HEK293T (cell line): ENCODE results near the gene KIF16B.
"Not testable (repeated sequence)": the region's sequence is repeated elsewhere in the genome, so short reads cannot be mapped to it uniquely, and the experiment has no call there.

Experiments used
- CTCF ChIA-PET: fragments of 350-600 bp; formaldehyde crosslinking; extraction: SDS; loops from one replicate; lab custom pipeline; 2021; ENCODE audit warnings: antibody characterized with exemption, inconsistent platforms; lab: Yijun Ruan, JAX
- POLR2A ChIA-PET: fragments of 350-600 bp; formaldehyde crosslinking; extraction: SDS; loops from one replicate; lab custom pipeline; 2020; ENCODE audit warnings: antibody characterized with exemption, inconsistent platforms; lab: Yijun Ruan, JAX
- DNase-seq: peaks from one replicate; pipeline ENCODE4 v3.0.0; 2012; ENCODE audit warnings: mixed read lengths; ENCODE audit errors: extremely low spot score
- ARNT ChIP-seq: fragments of 450-650 bp; IDR thresholded peaks from 2 replicates; pipeline ENCODE4 v1.6.1; 2017; ENCODE audit warnings: mild to moderate bottlenecking
- BHLHE40 ChIP-seq: fragments of 450-650 bp; IDR thresholded peaks from 2 replicates; pipeline ENCODE4 v1.6.1; 2016; ENCODE audit warnings: mild to moderate bottlenecking, moderate library complexity, borderline replicate concordance
- CTBP1 ChIP-seq: fragments of 450-650 bp; IDR thresholded peaks from 2 replicates; pipeline ENCODE4 v1.6.1; 2016; ENCODE audit warnings: borderline replicate concordance
- ELF4 ChIP-seq: fragments of 450-650 bp; IDR thresholded peaks from 2 replicates; pipeline ENCODE4 v1.6.1; 2017; ENCODE audit warnings: antibody characterized with exemption
- FOXA1 ChIP-seq: fragments of 450-650 bp; IDR thresholded peaks from 2 replicates; pipeline ENCODE4 v1.6.1; 2016; ENCODE audit warnings: mild to moderate bottlenecking
- FOXK2 ChIP-seq: fragments of 450-650 bp; IDR thresholded peaks from 2 replicates; pipeline ENCODE4 v1.6.1; 2016; ENCODE audit warnings: mild to moderate bottlenecking
- FOXM1 ChIP-seq: fragments of 450-650 bp; IDR thresholded peaks from 2 replicates; pipeline ENCODE4 v1.6.1; 2017; ENCODE audit warnings: mild to moderate bottlenecking, borderline replicate concordance
- HDGF ChIP-seq: fragments of 450-650 bp; IDR thresholded peaks from 2 replicates; pipeline ENCODE4 v1.6.1; 2017; ENCODE audit warnings: antibody characterized with exemption, borderline replicate concordance
- L3MBTL2 ChIP-seq: fragments of 450-650 bp; conservative IDR thresholded peaks from 2 replicates; pipeline ENCODE4 v1.6.1; 2016; ENCODE audit warnings: mild to moderate bottlenecking
- LEF1 ChIP-seq: fragments of 450-650 bp; IDR thresholded peaks from 2 replicates; pipeline ENCODE4 v1.6.1; 2017; ENCODE audit warnings: mild to moderate bottlenecking, borderline replicate concordance
- NFRKB ChIP-seq: fragments of 450-650 bp; IDR thresholded peaks from 2 replicates; pipeline ENCODE4 v1.6.1; 2016; ENCODE audit warnings: mild to moderate bottlenecking, moderate library complexity
- PKNOX1 ChIP-seq: fragments of 450-650 bp; IDR thresholded peaks from 2 replicates; pipeline ENCODE4 v1.6.1; 2016
- SP1 ChIP-seq: fragments of 450-650 bp; IDR thresholded peaks from 2 replicates; pipeline ENCODE4 v1.6.1; 2017
- SUZ12 ChIP-seq: fragments of 450-650 bp; IDR thresholded peaks from 2 replicates; pipeline ENCODE4 v1.6.1; 2016; ENCODE audit warnings: mild to moderate bottlenecking
- TARDBP ChIP-seq: fragments of 450-650 bp; IDR thresholded peaks from 2 replicates; pipeline ENCODE4 v1.6.1; 2016
- ZNF384 ChIP-seq: fragments of 450-650 bp; IDR thresholded peaks from 2 replicates; pipeline ENCODE4 v1.6.1; 2016

KIF16B gene

DNA sequence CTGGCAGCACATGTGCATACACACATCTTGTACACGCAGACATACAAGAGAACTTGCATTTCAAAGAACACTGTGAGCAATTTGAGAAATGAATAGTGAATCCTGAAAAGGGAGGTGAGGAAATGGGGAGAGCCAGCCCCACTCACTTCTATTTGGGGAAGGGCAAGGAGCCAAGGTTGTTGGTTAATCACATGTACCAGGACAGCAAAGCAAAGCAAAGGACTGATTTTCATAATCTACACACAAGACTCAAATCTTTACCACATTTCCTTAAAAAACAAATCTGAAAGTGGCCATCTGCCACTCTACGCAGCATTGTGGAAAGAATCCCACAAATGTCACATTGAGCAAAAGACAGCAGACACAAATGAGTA, 35.0 kb upstream of the KIF16B start:
- no peak for DNase-seq
- ChIA-PET POLR2A (no interaction called here), CTCF (no interaction called here)
- TF ChIP-seq FOXM1 (no peak), SP1 (no peak), ELF4 (no peak), PKNOX1 (no peak), L3MBTL2 (no peak), CTBP1 (no peak), FOXA1 (no peak), FOXK2 (no peak), SUZ12 (no peak), ARNT (no peak), TARDBP (no peak), ZNF384 (no peak), BHLHE40 (no peak)

- ChIA-PET POLR2A (interaction anchor here (1.5 kb wide), 1 partner anchor 33 kb away, joined by 8 read pairs; no protein-coding TSS in a partner anchor), CTCF (no interaction called here)
- peak; percentile 40 for DNase-seq
- no peak for TF ChIP-seq ARNT
- no peak for TF ChIP-seq CTBP1
- TF ChIP-seq HDGF, result no peak
- TF ChIP-seq NFRKB, result no peak
- no peak for TF ChIP-seq SP1
- no peak for TF ChIP-seq FOXM1
- TF ChIP-seq TARDBP, result no peak
- TF ChIP-seq FOXK2, result no peak
Observed at GRCh38 chr20:16607364-16608276, 34.4 kb upstream of the KIF16B start.

- no peak for TF ChIP-seq FOXK2
- TF ChIP-seq BHLHE40, result no peak
- TF ChIP-seq SUZ12, result no peak
- no peak for TF ChIP-seq FOXM1
- TF ChIP-seq HDGF, result no peak
- TF ChIP-seq NFRKB, result no peak
- TF ChIP-seq SP1, result no peak
- TF ChIP-seq ARNT, result no peak
- no peak for TF ChIP-seq ELF4
- no peak for TF ChIP-seq LEF1
- no peak for TF ChIP-seq ZNF384
- TF ChIP-seq TARDBP, result no peak
- TF ChIP-seq CTBP1, result no peak
- TF ChIP-seq PKNOX1, result no peak
- ChIA-PET POLR2A (interaction anchor here (1.5 kb wide), 1 partner anchor 32 kb away, joined by 8 read pairs; no protein-coding TSS in a partner anchor), CTCF (no interaction called here)
- no peak for DNase-seq
Observed at GRCh38 chr20:16606468-16607070, 33.3 kb upstream of the KIF16B start.

GRCh38 chr20:16601047-16601446, 27.8 kb upstream of the KIF16B start:
- POLR2A ChIA-PET, result no interaction called here
- no peak for DNase-seq
- no peak for TF ChIP-seq L3MBTL2
- TF ChIP-seq ARNT, result no peak
- no peak for TF ChIP-seq BHLHE40
- TF ChIP-seq TARDBP, result no peak
- TF ChIP-seq NFRKB, result no peak
- no peak for TF ChIP-seq ELF4
- no peak for TF ChIP-seq HDGF
- no peak for TF ChIP-seq FOXA1
- TF ChIP-seq SUZ12, result no peak
- no peak for TF ChIP-seq CTBP1
- TF ChIP-seq ZNF384, result no peak
- no peak for TF ChIP-seq FOXK2
- CTCF ChIA-PET, result no interaction called here

DNA sequence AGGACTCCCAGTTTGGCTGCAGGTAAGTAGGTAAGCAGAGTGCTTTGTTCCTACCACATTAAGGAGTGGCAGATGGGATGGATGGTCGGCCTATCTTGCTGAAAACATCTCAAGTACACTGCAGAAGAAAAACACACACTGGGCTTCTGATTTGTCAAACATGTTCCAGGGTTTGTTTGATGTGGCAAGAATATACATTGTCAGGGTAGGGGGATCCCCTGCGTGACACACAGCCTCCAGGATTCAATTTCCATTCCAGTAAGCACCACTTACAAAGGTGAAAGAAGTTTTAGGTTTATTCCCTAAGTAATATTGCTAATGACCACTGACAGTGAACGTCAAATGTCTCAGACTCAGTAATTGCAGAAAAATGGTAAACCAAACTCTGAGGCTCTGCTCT, 26.0 kb upstream of the KIF16B start:
- ChIA-PET POLR2A (no interaction called here), CTCF (no interaction called here)
- DNase-seq, result no peak
- TF ChIP-seq FOXA1, result no peak
- no peak for TF ChIP-seq SUZ12
- TF ChIP-seq FOXK2, result no peak
- no peak for TF ChIP-seq LEF1
- no peak for TF ChIP-seq ELF4
- TF ChIP-seq ARNT, result no peak
- no peak for TF ChIP-seq FOXM1
- no peak for TF ChIP-seq PKNOX1
- TF ChIP-seq L3MBTL2, result no peak

GRCh38 chr20:16596991-16597390, 23.7 kb upstream of the KIF16B start:
- DNase-seq, result no peak
- POLR2A ChIA-PET, result no interaction called here
- TF ChIP-seq FOXM1 (no peak), HDGF (no peak), PKNOX1 (no peak), CTBP1 (no peak), SUZ12 (no peak), ARNT (no peak), FOXK2 (no peak), ZNF384 (no peak), L3MBTL2 (no peak), SP1 (no peak), FOXA1 (no peak), TARDBP (no peak)
- CTCF ChIA-PET, result no interaction called here

GRCh38 chr20:16596404-16596803, 23.2 kb upstream of the KIF16B start:
- DNase-seq, POLR2A ChIA-PET: not testable (repeated sequence)
- CTCF ChIA-PET, result interaction anchor here (0.5 kb wide), 1 partner anchor 159 kb away, joined by 3 read pairs; no protein-coding TSS in a partner anchor
